H1 (cell line): ENCODE data around the gene TNS1. TPM values are rescaled to one million over a fixed set of nuclear protein-coding genes. Genes with fewer than 3 reads are reported as not detected.

Experiments used
- CTCF ChIA-PET: fragments of 300-600 bp; sonication (Branson Sonifier 250); formaldehyde crosslinking; loops from one replicate; lab custom pipeline; 2021; ENCODE audit not compliant: partially characterized antibody; lab: Charles Lee
- POLR2A ChIA-PET: fragments of 300-600 bp; sonication (Branson Sonifier 250); formaldehyde crosslinking; loops from one replicate; lab custom pipeline; 2021; ENCODE audit warnings: inconsistent platforms; ENCODE audit not compliant: partially characterized antibody; lab: Charles Lee
- DNase-seq, 2 experiments: peaks; one replicate each; pipeline versions ENCODE4 v3.0.0 to v3.0.0-alpha.2; 2010 to 2022; ENCODE audit warnings: low spot score in 2 of 2, low read depth in 1 of 2, mixed read lengths in 1 of 2
- FAIRE-seq: peaks from 2 replicates; lab custom pipeline; 2011; peaks lifted over from hg19 to GRCh38; lab: Jason Lieb, UNC
- H2AFZ ChIP-seq: 2 replicates; pipeline ENCODE4 v1.8.1; 2012; ENCODE audit warnings: low read length, inconsistent platforms
- H2AK5ac ChIP-seq: 2 replicates; pipeline ENCODE4 v1.6.1; 2013; ENCODE audit warnings: low read depth, low read length
- H2BK120ac ChIP-seq: replicated peaks from 2 replicates; pipeline ENCODE3; 2013; ENCODE audit warnings: low read depth, low read length, inconsistent platforms
- H2BK12ac ChIP-seq: 2 replicates; pipeline ENCODE4 v1.6.1; 2013; ENCODE audit warnings: low read depth, low read length
- H2BK15ac ChIP-seq: 2 replicates; pipeline ENCODE4 v1.6.1; 2013; ENCODE audit warnings: low read length
- H2BK20ac ChIP-seq: 2 replicates; pipeline ENCODE4 v1.6.1; 2013; ENCODE audit warnings: low read length
- H2BK5ac ChIP-seq: 2 replicates; pipeline ENCODE4 v1.6.1; 2013; ENCODE audit warnings: low read depth, low read length
- H3K14ac ChIP-seq: 2 replicates; pipeline ENCODE4 v1.6.1; 2013; ENCODE audit warnings: inconsistent platforms; ENCODE audit not compliant: insufficient read length
- H3K18ac ChIP-seq: 2 replicates; pipeline ENCODE4 v1.6.1; 2013; ENCODE audit warnings: low read length; ENCODE audit errors: extremely low read depth
- H3K23ac ChIP-seq: 2 replicates; pipeline ENCODE4 v1.6.1; 2013; ENCODE audit warnings: inconsistent platforms; ENCODE audit not compliant: insufficient read length
- H3K23me2 ChIP-seq: 2 replicates; pipeline ENCODE4 v1.6.1; 2013; ENCODE audit warnings: low read depth, low read length
- H3K27ac ChIP-seq: 2 replicates; pipeline ENCODE4 v1.6.1; 2011; ENCODE audit warnings: low read depth, low read length, inconsistent platforms
- H3K27me3 ChIP-seq, 4 experiments: replicated peaks in 1 of 4; 1 replicate in 1 of 4; 2 replicates in 3 of 4; pipeline versions ENCODE4 v1.6.1 to v1.8.1; 2011 to 2013; ENCODE audit warnings: low read length in 3 of 4, mild to moderate bottlenecking in 3 of 4, inconsistent platforms in 2 of 4, mixed read lengths in 2 of 4, moderate library complexity in 1 of 4; ENCODE audit not compliant: control insufficient read depth in 3 of 4, insufficient read depth in 3 of 4; ENCODE audit errors: extremely low read depth in 1 of 4
- H3K36me3 ChIP-seq, 4 experiments: 2 replicates each; pipeline versions ENCODE4 v1.6.1 to v1.8.1; 2011 to 2013; ENCODE audit warnings: mild to moderate bottlenecking in 4 of 4, low read length in 3 of 4, moderate library complexity in 2 of 4, control low read depth in 1 of 4, inconsistent platforms in 1 of 4; ENCODE audit not compliant: insufficient read depth in 4 of 4, control insufficient read depth in 2 of 4
- H3K4ac ChIP-seq: replicated peaks from 2 replicates; pipeline ENCODE3; 2013; ENCODE audit warnings: low read length, low read depth, mixed read lengths, inconsistent platforms; ENCODE audit not compliant: insufficient read length
- H3K4me1 ChIP-seq, 4 experiments: replicated peaks in 1 of 4; 1 replicate in 1 of 4; 2 replicates in 3 of 4; pipeline versions ENCODE4 v1.6.1 to v1.8.1; 2011 to 2013; ENCODE audit warnings: low read length in 3 of 4, inconsistent platforms in 2 of 4, mixed read lengths in 1 of 4; ENCODE audit not compliant: insufficient read depth in 4 of 4, control insufficient read depth in 3 of 4
- H3K4me2 ChIP-seq, 2 experiments: 2 replicates each; pipeline versions ENCODE4 v1.6.1 to v1.8.1; 2011 to 2013; ENCODE audit warnings: low read depth in 2 of 2, low read length in 2 of 2, control low read depth in 1 of 2, inconsistent platforms in 1 of 2, mild to moderate bottlenecking in 1 of 2; ENCODE audit not compliant: insufficient read depth in 1 of 2
- H3K4me3 ChIP-seq, 4 experiments: fragments of 200-600, 300-600 bp in 1 of 4; sonication (generic), shearing (Covaris generic), sonication (Bioruptor Twin) in 1 of 4; 2 replicates each; pipeline versions ENCODE4 v1.5.1 to v1.8.1; 2011 to 2016; ENCODE audit warnings: low read length in 4 of 4, low read depth in 3 of 4, control low read depth in 2 of 4, inconsistent platforms in 2 of 4, mild to moderate bottlenecking in 2 of 4, mixed read lengths in 1 of 4, moderate library complexity in 1 of 4; ENCODE audit not compliant: insufficient read depth in 2 of 4; ENCODE audit errors: extremely low read depth in 1 of 4
- H3K56ac ChIP-seq: replicated peaks from 2 replicates; pipeline ENCODE3; 2013; ENCODE audit warnings: low read depth, mild to moderate bottlenecking, mixed read lengths, low read length, inconsistent platforms; ENCODE audit not compliant: insufficient read length
- H3K79me1 ChIP-seq: 2 replicates; pipeline ENCODE4 v1.6.1; 2013; ENCODE audit warnings: low read depth, low read length, control low read depth
- H3K79me2 ChIP-seq, 2 experiments: 2 replicates each; pipeline versions ENCODE4 v1.6.1 to v1.8.1; 2012 to 2013; ENCODE audit warnings: low read length in 2 of 2, mild to moderate bottlenecking in 2 of 2, inconsistent platforms in 1 of 2; ENCODE audit not compliant: insufficient read depth in 2 of 2, control insufficient read depth in 1 of 2
- H3K9ac ChIP-seq, 4 experiments: replicated peaks in 1 of 4; 1 replicate in 1 of 4; 2 replicates in 3 of 4; pipeline versions ENCODE4 v1.6.1 to v1.8.1; 2011 to 2013; ENCODE audit warnings: low read depth in 3 of 4, low read length in 3 of 4, control low read depth in 2 of 4, mild to moderate bottlenecking in 2 of 4, moderate library complexity in 2 of 4, inconsistent platforms in 1 of 4; ENCODE audit errors: extremely low read depth in 1 of 4
- H3K9me3 ChIP-seq, 2 experiments: 2 replicates each; pipeline versions ENCODE4 v1.6.1 to v1.8.1; 2012 to 2013; ENCODE audit warnings: mild to moderate bottlenecking in 2 of 2, moderate library complexity in 2 of 2, control low read depth in 1 of 2, inconsistent platforms in 1 of 2, low read depth in 1 of 2, low read length in 1 of 2, mixed read lengths in 1 of 2; ENCODE audit not compliant: insufficient read depth in 2 of 2
- H4K20me1 ChIP-seq, 2 experiments: replicated peaks in 1 of 2; 2 replicates each; pipeline versions ENCODE3 to v1.8.1; 2011 to 2013; ENCODE audit warnings: inconsistent platforms in 2 of 2, low read length in 2 of 2, mild to moderate bottlenecking in 1 of 2; ENCODE audit not compliant: insufficient read depth in 2 of 2, control insufficient read depth in 1 of 2
- H4K5ac ChIP-seq: 2 replicates; pipeline ENCODE4 v1.6.1; 2013; ENCODE audit warnings: low read length, low read depth, mixed read lengths, inconsistent platforms; ENCODE audit not compliant: insufficient read length
- H4K8ac ChIP-seq: 2 replicates; pipeline ENCODE4 v1.8.0; 2013; ENCODE audit warnings: mild to moderate bottlenecking, moderate library complexity, low read length, inconsistent platforms; ENCODE audit not compliant: insufficient read depth; ENCODE audit errors: extremely low read depth
- H4K91ac ChIP-seq: replicated peaks from 2 replicates; pipeline ENCODE3; 2013; ENCODE audit warnings: low read length, mixed read lengths, inconsistent platforms; ENCODE audit not compliant: insufficient read length
- ATF2 ChIP-seq: IDR thresholded peaks from 2 replicates; pipeline ENCODE4 v1.6.1; 2012; ENCODE audit warnings: low read length, inconsistent platforms
- CHD2 ChIP-seq: IDR thresholded peaks from 2 replicates; pipeline ENCODE4 v1.6.1; 2012; ENCODE audit warnings: low read length, improper control_type of control experiment
- GABPA ChIP-seq: IDR thresholded peaks from 2 replicates; pipeline ENCODE4 v1.6.1; 2011; ENCODE audit warnings: mild to moderate bottlenecking, low read length, moderate library complexity, borderline replicate concordance; ENCODE audit not compliant: insufficient read depth
- GTF2F1 ChIP-seq: IDR thresholded peaks from 2 replicates; pipeline ENCODE4 v1.6.1; 2012; ENCODE audit warnings: low read depth, low read length, improper control_type of control experiment, borderline replicate concordance
- NANOG ChIP-seq: IDR thresholded peaks from 2 replicates; pipeline ENCODE4 v1.6.1; 2011; ENCODE audit warnings: low read length, low read depth, mild to moderate bottlenecking, inconsistent platforms; ENCODE audit not compliant: insufficient read depth, poor library complexity, severe bottlenecking
- RNF2 ChIP-seq: fragments of 200-900, 300-1000 bp; sonication (generic); IDR thresholded peaks from 2 replicates; pipeline ENCODE4 v1.7.1; 2016; ENCODE audit warnings: borderline replicate concordance, low read depth, mild to moderate bottlenecking, antibody characterized with exemption, low read length; ENCODE audit not compliant: poor library complexity, severe bottlenecking; ENCODE audit errors: missing control alignments
- SAP30 ChIP-seq: fragments of 300-600 bp; sonication (generic); IDR thresholded peaks from 2 replicates; pipeline ENCODE4 v1.7.1; 2012; ENCODE audit warnings: low read length, moderate library complexity, mild to moderate bottlenecking, inconsistent platforms; ENCODE audit not compliant: insufficient read depth, insufficient replicate concordance
- SP1 ChIP-seq: IDR thresholded peaks from 2 replicates; pipeline ENCODE4 v1.6.1; 2011; ENCODE audit warnings: low read depth, low read length
- SRF ChIP-seq: IDR thresholded peaks from 2 replicates; pipeline ENCODE4 v1.6.1; 2011; ENCODE audit warnings: mild to moderate bottlenecking, low read depth, low read length, moderate library complexity
- TAF1 ChIP-seq: IDR thresholded peaks from 2 replicates; pipeline ENCODE4 v1.6.1; 2011; ENCODE audit warnings: mild to moderate bottlenecking, low read depth, low read length
- TAF7 ChIP-seq: optimal IDR thresholded peaks from 2 replicates; pipeline ENCODE3; 2011; ENCODE audit warnings: low read depth, mild to moderate bottlenecking, inconsistent platforms, low read length, moderate library complexity, borderline replicate concordance
- WGBS, 2 experiments: shearing (Covaris generic) in 1 of 2; methylation state at CpG; one replicate each; pipeline versions ENCODE4 v1.1.6 to v1.1.7; 2013 to 2015; ENCODE audit warnings: low lambda C conversion rate in 2 of 2, mixed read lengths in 2 of 2, inconsistent platforms in 1 of 2, low coverage in 1 of 2, missing lambda C conversion rate in 1 of 2; ENCODE audit not compliant: insufficient replicate concordance in 2 of 2, insufficient coverage in 1 of 2, insufficient read length in 1 of 2; ENCODE audit errors: extremely low coverage in 1 of 2, missing lambda C conversion rate in 1 of 2; 5-methylcytosine and 5-hydroxymethylcytosine counted together
- polyA plus RNA-seq, 7 experiments: library from polyadenylated mRNA; depleted of rRNA in 3 of 7; stranded (reverse) in 5 of 7; unstranded in 2 of 7; fragments of >200 nt in 5 of 7; fragments of 200-250 nt in 2 of 7; gene quantifications; 1 replicate in 5 of 7; 2 replicates in 1 of 7; 4 replicates in 1 of 7; pipeline versions ENCODE4 v1.2.1 to v1.2.3, GENCODE V29; 2011 to 2013; ENCODE audit warnings: missing spikeins in 2 of 7, mixed read lengths in 2 of 7
- total RNA-seq: library from RNA; stranded (reverse); fragmentation: NEBNext Ultra II Directional; extraction: Animal tissue kit (Norgen Biotek cat#: 25700); gene quantifications from 2 replicates; pipeline ENCODE4 v1.2.1, GENCODE V29; 2021

TNS1 gene
- total and polyA plus RNA-seq, 2 of the 8 experiments (the other 6 are each of a cell fraction or from before 2014, with no cell fraction given): 1.5 to 5.1 TPM

- FAIRE-seq: no peak
- H4K91ac ChIP-seq: no peak overlapping the region
- no peak overlapping the region for H3K14ac ChIP-seq
- H3K56ac ChIP-seq: no peak overlapping the region
- H2BK12ac ChIP-seq: peak overlapping the region; percentile 27; the same call in 1 of the 2 replicates
- DNase-seq: no peak
- H3K27ac ChIP-seq: no peak overlapping the region
- no peaks in the 10 kb centered on the region for H4K20me1 ChIP-seq
- no peak overlapping the region for H2BK120ac ChIP-seq
- no peak overlapping the region for H2AFZ ChIP-seq
- no peaks in the 10 kb centered on the region for H3K79me1 ChIP-seq
- H3K23me2 ChIP-seq: peaks cover 6% of the 10 kb centered on the region; the same call in 1 of the 2 replicates
- no peak overlapping the region; a peak in 1 of 4 replicates for H3K4me2 ChIP-seq
- no peak overlapping the region; the same call in 1 of the 2 replicates for H2BK5ac ChIP-seq
- no peak overlapping the region for H2BK20ac ChIP-seq
- H3K9me3 ChIP-seq: no peaks in the 10 kb centered on the region
- 86% methylated on average over 2 of the region's 3 CpGs; no CpG with 5 or more reads in 1 of the 2 experiments for WGBS, 2 experiments
- H3K4ac ChIP-seq: no peak overlapping the region
- H3K23ac ChIP-seq: no peak overlapping the region
- no peaks in the 10 kb centered on the region for H3K79me2 ChIP-seq
- H3K27me3 ChIP-seq: peaks cover 0 to 4% (median 2%) of the 10 kb centered on the region in 4 experiments; a peak in 4 of 7 replicates
- CTCF ChIA-PET: interaction anchor here (0.7 to 12.9 kb wide), 5 partner anchors 14 to 128 kb away, joined by 3 to 121 read pairs (median 19); no protein-coding TSS in a partner anchor
- POLR2A ChIA-PET: no interaction called here
- no peak overlapping the region for H2AK5ac ChIP-seq
- H3K18ac ChIP-seq: no peak overlapping the region; the same call in 1 of the 2 replicates
- H4K8ac ChIP-seq: no peak overlapping the region
- 0 out of 2 replicates have a peak overlapping the region, but pooled peaks have one; percentile 72 for H2BK15ac ChIP-seq
- no peak overlapping the region for H3K4me3 ChIP-seq
- H3K9ac ChIP-seq: no peak overlapping the region
- H3K36me3 ChIP-seq: no peaks in the 10 kb centered on the region
- H3K4me1 ChIP-seq: peaks cover 6 to 24% (median 11%) of the 10 kb centered on the region in 4 experiments
- no peak overlapping the region for H4K5ac ChIP-seq
- TF ChIP-seq SRF (no peak), TAF1 (no peak), GTF2F1 (no peak), SP1 (no peak), TAF7 (no peak), SAP30 (no peak), CHD2 (no peak), GABPA (no peak), ATF2 (no peak), RNF2 (no peak), NANOG (no peak)
Measured at GRCh38 chr2:217913436-217913835, 89.4 kb downstream of the TNS1 start.
